ENCODE data around the gene RPL10.

Gene RPL10

DNA sequence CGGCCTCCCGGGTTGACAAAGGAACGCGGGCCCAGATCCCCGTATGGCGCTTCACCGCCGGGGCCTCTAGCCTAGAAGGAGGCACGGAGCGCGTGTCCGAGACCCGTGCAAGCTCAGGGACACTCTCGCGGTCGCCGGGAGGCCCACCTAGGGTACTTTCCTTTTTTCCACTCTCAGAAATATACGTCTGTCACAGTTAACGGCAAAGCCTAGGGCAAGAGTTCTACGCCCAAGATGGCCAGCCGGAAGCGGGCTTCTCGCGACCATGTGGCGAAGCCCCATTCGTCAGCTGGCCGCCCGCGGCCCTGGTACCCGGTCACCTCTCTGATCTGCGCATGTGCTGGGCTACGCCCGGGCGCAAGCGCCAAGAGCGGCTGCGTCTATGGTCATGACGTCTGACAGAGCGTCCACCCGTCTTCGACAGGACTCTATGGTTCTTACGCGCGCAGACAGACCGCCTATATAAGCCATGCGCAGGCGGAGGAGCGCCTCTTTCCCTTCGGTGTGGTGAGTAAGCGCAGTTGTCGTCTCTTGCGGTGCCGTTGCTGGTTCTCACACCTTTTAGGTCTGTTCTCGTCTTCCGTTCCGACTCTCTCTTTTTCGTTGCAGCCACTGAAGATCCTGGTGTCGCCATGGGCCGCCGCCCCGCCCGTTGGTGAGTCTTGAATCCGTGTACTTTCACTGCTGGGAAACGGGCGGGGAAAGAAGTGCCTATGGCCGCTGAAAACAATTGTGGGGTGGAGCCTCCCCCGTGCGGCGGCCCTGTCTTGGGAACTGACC, at the start of gene RPL10:
TSS of gene RPL10 (plus strand) at position 490 of the 780 bp plus-strand sequence. CDS start at position 633, 143 bp downstream.
- Histone ChIP-seq H3K36me3 (ENCODE audit: control insufficient read depth, insufficient read depth, low read length) (peaks cover 20% of the 10 kb centered on the region), H3K4me3 (ENCODE audit: low read depth, low read length) (peak within 1 kb of the TSS; percentile 79), H3K27me3 (ENCODE audit: control insufficient read depth, insufficient read depth, low read length) (no peaks in the 10 kb centered on the region), H3K9me3 (ENCODE audit: control insufficient read depth, insufficient read depth, low read length) (peaks cover 13% of the 10 kb centered on the region), H3K4me1 (ENCODE audit: control insufficient read depth, insufficient read depth, low read length) (no peaks in the 10 kb centered on the region), H3K9ac (ENCODE audit: low read depth, low read length) (peak within 1 kb of the TSS; percentile 96), H3K27ac (ENCODE audit: low read depth, low read length) (peak within 1 kb of the TSS; percentile 96)

DNA sequence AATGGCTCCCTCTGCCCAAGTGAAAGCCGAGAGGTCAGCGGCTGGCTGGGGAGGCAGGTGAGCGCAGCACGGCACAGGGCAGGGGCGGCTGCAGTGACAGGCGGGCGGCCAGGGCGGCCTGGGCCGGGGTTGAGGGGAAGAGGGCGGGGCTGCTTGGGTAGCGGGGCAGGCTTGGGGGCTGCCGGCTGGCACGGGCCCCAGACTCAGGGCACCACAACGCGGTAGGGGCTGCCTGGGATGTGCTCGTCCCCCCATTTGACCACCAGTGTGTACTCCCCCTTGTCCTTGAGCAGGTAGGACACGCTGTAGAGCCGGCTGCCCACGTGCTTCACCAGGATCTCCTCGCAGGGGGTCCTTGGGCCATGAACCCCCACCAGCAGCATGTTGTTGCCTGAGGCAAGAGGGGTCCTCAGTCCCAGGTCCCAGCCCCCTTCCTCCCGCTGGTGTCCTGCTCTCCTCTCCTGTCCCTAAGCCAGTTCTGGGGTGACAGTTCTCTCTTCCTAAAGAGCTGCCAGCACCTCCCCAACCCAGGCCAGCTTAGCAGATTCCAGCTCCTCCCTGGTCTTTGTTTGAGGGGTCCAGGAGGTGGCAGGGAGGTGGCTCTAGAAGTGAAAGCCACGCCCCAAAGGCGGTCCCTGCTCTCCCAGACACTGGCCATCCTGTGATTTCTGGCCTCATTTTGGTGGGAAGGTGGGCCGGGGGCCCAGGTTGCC, 49.4 kb upstream of the RPL10 start:
- no peaks in the 10 kb centered on the region for H3K27me3 ChIP-seq (ENCODE audit: control insufficient read depth, insufficient read depth, low read length)
- H3K27ac ChIP-seq (ENCODE audit: low read depth, low read length): peak overlapping the region; percentile 35
- H3K9me3 ChIP-seq (ENCODE audit: control insufficient read depth, insufficient read depth, low read length): peaks cover 30% of the 10 kb centered on the region; the same call in 1 of the 2 replicates
- H3K9ac ChIP-seq (ENCODE audit: low read depth, low read length): no peak overlapping the region
- H3K36me3 ChIP-seq (ENCODE audit: control insufficient read depth, insufficient read depth, low read length): peaks cover 57% of the 10 kb centered on the region
- H3K4me1 ChIP-seq (ENCODE audit: control insufficient read depth, insufficient read depth, low read length): no peaks in the 10 kb centered on the region
- H3K4me3 ChIP-seq (ENCODE audit: low read depth, low read length): no peak overlapping the region

DNA sequence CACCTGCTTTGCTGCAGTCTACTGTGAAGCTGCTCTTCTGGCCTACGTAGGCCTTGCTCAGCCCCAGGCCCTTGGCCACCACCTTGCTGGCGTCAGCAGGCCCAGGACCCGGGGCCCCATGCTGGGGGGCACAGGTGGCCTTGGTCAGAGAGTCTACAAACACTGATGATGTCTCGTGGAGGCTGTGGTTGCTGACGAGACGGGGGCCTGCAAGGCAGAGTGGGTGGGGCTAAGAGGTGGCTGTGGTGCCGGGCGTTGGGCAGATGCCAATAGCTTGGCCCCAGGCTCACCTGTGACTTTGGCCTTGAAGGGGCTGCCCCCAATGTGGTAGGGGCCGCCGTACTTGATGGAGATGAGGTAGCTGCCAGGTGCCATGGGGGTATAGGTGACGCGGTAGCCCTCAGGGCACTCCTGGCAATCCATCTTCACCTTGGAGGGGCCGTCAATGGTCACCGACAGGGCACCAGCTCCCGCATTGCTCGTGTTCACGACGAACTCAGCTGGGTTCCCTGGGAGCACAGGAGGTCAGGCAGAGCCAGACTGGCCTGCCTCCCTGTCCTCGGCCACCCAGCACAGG, 48.7 kb upstream of the RPL10 start:
- Histone ChIP-seq H3K4me1 (ENCODE audit: control insufficient read depth, insufficient read depth, low read length) (no peaks in the 10 kb centered on the region), H3K36me3 (ENCODE audit: control insufficient read depth, insufficient read depth, low read length) (peaks cover 63% of the 10 kb centered on the region), H3K27ac (ENCODE audit: low read depth, low read length) (no peak overlapping the region), H3K9me3 (ENCODE audit: control insufficient read depth, insufficient read depth, low read length) (peaks cover 37% of the 10 kb centered on the region; the same call in 1 of the 2 replicates), H3K4me3 (ENCODE audit: low read depth, low read length) (no peak overlapping the region), H3K27me3 (ENCODE audit: control insufficient read depth, insufficient read depth, low read length) (no peaks in the 10 kb centered on the region), H3K9ac (ENCODE audit: low read depth, low read length) (no peak overlapping the region)

DNA sequence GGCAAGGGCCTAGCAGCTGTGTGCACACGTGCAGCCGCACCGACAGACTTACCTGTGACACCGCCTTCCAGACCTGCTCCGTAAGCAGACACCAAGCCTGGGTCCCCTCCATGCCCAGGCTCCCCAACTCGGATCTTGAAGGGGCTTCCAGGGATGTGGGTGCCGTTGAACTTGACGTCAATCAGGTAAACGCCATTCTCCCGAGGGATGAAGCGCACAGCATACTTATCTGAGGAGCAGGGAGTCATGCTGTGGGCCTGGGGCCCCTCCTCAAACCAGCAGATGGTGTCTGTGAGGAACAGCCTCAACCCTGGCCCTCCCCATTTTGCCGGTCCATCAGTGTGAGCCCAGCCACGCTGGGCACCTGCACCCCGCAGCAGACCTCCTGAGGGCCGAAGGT, 48.2 kb upstream of the RPL10 start:
- Histone ChIP-seq H3K36me3 (ENCODE audit: control insufficient read depth, insufficient read depth, low read length) (peaks cover 68% of the 10 kb centered on the region), H3K4me1 (ENCODE audit: control insufficient read depth, insufficient read depth, low read length) (no peaks in the 10 kb centered on the region), H3K9ac (ENCODE audit: low read depth, low read length) (no peak overlapping the region)

DNA sequence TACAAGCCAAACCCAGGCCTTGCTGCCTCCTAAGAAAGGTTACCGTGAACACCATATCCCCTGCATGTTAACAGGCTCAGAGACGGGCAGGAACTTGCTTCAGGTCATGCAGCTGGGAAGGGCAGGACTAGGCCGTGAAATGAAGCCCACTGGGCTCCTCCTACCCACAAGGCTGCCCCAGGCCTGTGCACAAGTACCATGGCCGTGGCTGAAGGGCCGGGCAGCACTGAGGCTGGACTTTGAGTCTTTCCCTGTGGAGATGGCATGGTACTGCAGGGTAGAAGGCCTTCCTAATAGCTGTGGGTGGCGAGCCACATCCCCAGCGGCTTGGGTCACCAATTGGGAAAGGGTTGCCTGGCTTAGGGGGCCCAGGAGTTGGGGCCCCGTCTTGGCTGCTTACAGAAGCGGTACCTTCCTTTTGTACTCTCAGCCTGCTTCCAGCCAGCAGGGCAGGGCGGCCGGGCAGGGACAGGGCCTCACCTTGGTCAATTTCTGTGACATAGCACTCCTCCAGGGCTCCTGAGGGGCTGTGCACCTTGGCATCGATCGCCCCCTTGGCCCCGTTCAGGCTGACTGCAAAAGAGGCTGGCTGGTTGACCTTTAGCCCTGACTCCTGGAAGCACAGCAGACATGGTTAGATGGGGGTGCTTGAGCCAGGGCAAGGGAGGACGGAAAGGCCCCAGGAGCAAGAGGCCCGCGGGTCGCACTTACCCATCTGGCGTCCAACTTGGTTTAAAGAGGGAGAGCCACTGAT, 47.6 kb upstream of the RPL10 start:
- Histone ChIP-seq H3K9me3 (ENCODE audit: control insufficient read depth, insufficient read depth, low read length) (peaks cover 37% of the 10 kb centered on the region; the same call in 1 of the 2 replicates), H3K36me3 (ENCODE audit: control insufficient read depth, insufficient read depth, low read length) (peaks cover 75% of the 10 kb centered on the region), H3K9ac (ENCODE audit: low read depth, low read length) (no peak overlapping the region), H3K27ac (ENCODE audit: low read depth, low read length) (no peak overlapping the region), H3K27me3 (ENCODE audit: control insufficient read depth, insufficient read depth, low read length) (no peaks in the 10 kb centered on the region), H3K4me3 (ENCODE audit: low read depth, low read length) (no peak overlapping the region), H3K4me1 (ENCODE audit: control insufficient read depth, insufficient read depth, low read length) (no peaks in the 10 kb centered on the region)

More for the DNA sequence above, 48.2 kb upstream of the RPL10 start:
- no peak overlapping the region for H3K27ac ChIP-seq (ENCODE audit: low read depth, low read length)
- H3K27me3 ChIP-seq (ENCODE audit: control insufficient read depth, insufficient read depth, low read length): no peaks in the 10 kb centered on the region
- H3K4me3 ChIP-seq (ENCODE audit: low read depth, low read length): no peak overlapping the region
- peaks cover 37% of the 10 kb centered on the region; the same call in 1 of the 2 replicates for H3K9me3 ChIP-seq (ENCODE audit: control insufficient read depth, insufficient read depth, low read length)

DNA sequence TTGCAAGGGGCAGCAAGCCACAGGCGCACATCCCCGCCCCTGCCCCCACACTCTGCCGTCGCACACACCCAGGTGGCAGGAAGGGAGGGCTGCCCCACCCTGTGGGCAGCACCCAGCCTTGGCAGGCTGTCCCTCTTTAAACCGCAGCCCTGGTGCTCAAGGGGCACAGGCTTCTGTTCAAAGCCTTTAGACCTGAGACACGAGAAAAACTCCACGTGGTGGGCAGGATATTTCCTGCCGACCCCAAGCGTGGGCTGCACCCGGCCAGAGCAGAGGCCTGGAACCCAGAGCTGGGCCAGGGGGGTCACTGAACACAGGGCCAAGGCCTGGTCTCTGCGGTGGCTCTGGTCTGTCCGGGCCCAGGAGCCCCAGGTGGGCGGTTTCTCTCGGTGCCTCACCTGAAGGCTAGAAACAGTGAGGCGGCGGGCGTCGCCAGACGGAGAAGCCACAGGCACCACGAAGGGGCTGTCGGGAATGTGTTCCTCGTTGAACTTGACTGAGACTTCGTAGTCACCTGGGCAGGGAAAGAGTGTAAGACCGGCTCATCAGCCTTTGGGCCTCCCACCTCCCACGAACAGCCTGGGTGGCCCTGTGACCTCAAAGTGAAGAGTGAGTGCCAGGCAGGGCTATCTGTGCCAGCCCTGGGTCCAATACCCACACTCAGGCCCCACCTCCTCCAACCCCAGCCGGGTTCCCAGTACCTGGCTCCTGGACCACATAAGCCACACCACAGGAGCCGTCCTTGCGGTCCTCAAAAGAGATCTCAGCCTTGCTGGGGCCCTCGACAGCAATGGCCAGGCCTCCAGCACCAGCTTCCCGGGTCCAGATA, 46.8 kb upstream of the RPL10 start:
- Histone ChIP-seq H3K27ac (ENCODE audit: low read depth, low read length) (no peak overlapping the region), H3K9ac (ENCODE audit: low read depth, low read length) (no peak overlapping the region), H3K27me3 (ENCODE audit: control insufficient read depth, insufficient read depth, low read length) (no peaks in the 10 kb centered on the region)

DNA sequence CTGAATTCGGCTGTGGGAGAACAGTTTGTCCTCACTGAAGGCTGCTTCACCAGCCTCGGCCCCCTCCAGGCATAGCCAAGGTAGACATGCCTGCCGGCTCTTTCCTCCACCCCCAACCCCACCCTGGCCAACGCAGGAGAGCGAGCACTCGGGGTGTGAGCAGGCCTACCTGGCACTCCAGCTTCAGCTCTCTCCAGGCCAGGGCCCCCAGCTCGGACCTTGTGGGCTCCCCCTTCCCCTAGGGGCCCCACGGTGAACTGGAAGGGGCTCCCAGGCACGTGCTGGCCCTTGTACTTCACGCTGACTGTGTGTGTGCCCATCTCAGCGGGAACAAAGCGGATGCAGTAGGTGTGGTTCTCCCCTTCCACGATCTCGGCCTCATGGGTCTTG, 46.2 kb upstream of the RPL10 start:
- no peaks in the 10 kb centered on the region for H3K4me1 ChIP-seq (ENCODE audit: control insufficient read depth, insufficient read depth, low read length)
- peaks cover 88% of the 10 kb centered on the region for H3K36me3 ChIP-seq (ENCODE audit: control insufficient read depth, insufficient read depth, low read length)
- H3K9me3 ChIP-seq (ENCODE audit: control insufficient read depth, insufficient read depth, low read length): peaks cover 37% of the 10 kb centered on the region; the same call in 1 of the 2 replicates
- no peak overlapping the region for H3K9ac ChIP-seq (ENCODE audit: low read depth, low read length)
- no peaks in the 10 kb centered on the region for H3K27me3 ChIP-seq (ENCODE audit: control insufficient read depth, insufficient read depth, low read length)
- no peak overlapping the region for H3K27ac ChIP-seq (ENCODE audit: low read depth, low read length)
- H3K4me3 ChIP-seq (ENCODE audit: low read depth, low read length): no peak overlapping the region

More for the DNA sequence above, 46.8 kb upstream of the RPL10 start:
- Histone ChIP-seq H3K36me3 (ENCODE audit: control insufficient read depth, insufficient read depth, low read length) (peaks cover 82% of the 10 kb centered on the region), H3K4me3 (ENCODE audit: low read depth, low read length) (no peak overlapping the region), H3K4me1 (ENCODE audit: control insufficient read depth, insufficient read depth, low read length) (no peaks in the 10 kb centered on the region), H3K9me3 (ENCODE audit: control insufficient read depth, insufficient read depth, low read length) (peaks cover 37% of the 10 kb centered on the region; the same call in 1 of the 2 replicates)

DNA sequence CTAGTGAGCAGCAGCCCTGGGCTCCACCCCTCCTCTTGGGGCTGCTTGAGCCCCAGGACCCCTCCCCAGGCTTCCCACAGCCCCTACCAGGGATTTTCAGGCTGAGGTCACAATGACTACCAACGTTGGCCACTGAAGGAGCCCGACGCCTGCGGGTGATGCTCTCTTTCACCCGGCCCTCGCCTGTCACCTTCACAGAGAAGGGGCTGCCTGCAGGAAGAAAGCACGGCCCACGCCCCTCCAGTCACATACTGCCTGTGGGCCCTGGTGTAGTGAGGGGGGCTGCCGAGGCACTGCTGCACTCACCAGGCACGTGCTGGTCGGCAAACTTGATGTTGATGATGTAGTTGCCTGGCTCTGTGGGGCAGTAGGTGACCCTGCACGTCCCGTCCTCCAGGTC, 45.7 kb upstream of the RPL10 start:
- H3K27ac ChIP-seq (ENCODE audit: low read depth, low read length): no peak overlapping the region
- H3K36me3 ChIP-seq (ENCODE audit: control insufficient read depth, insufficient read depth, low read length): peaks cover 93% of the 10 kb centered on the region
- no peak overlapping the region for H3K9ac ChIP-seq (ENCODE audit: low read depth, low read length)
- no peaks in the 10 kb centered on the region for H3K27me3 ChIP-seq (ENCODE audit: control insufficient read depth, insufficient read depth, low read length)
- peaks cover 37% of the 10 kb centered on the region; the same call in 1 of the 2 replicates for H3K9me3 ChIP-seq (ENCODE audit: control insufficient read depth, insufficient read depth, low read length)
- no peaks in the 10 kb centered on the region for H3K4me1 ChIP-seq (ENCODE audit: control insufficient read depth, insufficient read depth, low read length)
- H3K4me3 ChIP-seq (ENCODE audit: low read depth, low read length): no peak overlapping the region

DNA sequence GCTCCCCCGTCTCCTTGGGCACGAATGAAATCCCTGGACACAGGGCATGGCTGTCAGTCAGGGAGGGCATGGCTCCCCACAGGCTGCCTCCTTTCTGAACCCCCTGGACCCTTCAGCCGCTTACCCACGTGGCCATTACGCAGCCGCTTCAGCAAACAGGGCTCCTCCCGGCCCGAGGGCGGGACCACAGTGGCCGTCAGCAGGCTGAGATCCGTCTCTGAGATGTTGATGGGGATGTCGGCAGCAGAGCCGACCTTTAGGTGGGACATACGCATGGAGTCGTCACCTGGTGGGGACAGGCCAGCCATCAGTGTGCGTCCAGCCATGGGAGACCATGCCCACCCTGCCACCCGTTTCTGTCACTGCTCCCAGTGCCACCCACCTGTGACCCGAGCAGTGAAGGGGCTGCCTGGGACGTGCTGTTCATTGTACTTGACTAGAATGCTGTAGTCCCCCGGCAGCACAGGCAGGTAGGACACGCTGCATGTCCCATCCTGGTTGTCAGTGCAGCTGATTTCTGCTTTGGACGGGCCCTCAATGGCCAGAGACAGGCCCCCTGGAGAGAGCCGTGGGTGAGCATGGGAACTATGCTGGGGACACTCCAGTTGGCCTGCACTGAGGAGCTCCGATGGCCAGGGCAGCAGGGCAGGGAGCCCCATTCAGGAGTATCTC, 44.9 kb upstream of the RPL10 start:
- Histone ChIP-seq H3K4me3 (ENCODE audit: low read depth, low read length) (no peak overlapping the region), H3K9me3 (ENCODE audit: control insufficient read depth, insufficient read depth, low read length) (peaks cover 37% of the 10 kb centered on the region; the same call in 1 of the 2 replicates), H3K4me1 (ENCODE audit: control insufficient read depth, insufficient read depth, low read length) (no peaks in the 10 kb centered on the region), H3K27ac (ENCODE audit: low read depth, low read length) (no peak overlapping the region), H3K9ac (ENCODE audit: low read depth, low read length) (no peak overlapping the region), H3K36me3 (ENCODE audit: control insufficient read depth, insufficient read depth, low read length) (peaks cover 100% of the 10 kb centered on the region), H3K27me3 (ENCODE audit: control insufficient read depth, insufficient read depth, low read length) (no peaks in the 10 kb centered on the region)
